ENCODE results near the gene PNKD.
A peak's percentile ranks its signal among the peaks of the same experiment; 100 is the strongest.

PNKD gene

DNA sequence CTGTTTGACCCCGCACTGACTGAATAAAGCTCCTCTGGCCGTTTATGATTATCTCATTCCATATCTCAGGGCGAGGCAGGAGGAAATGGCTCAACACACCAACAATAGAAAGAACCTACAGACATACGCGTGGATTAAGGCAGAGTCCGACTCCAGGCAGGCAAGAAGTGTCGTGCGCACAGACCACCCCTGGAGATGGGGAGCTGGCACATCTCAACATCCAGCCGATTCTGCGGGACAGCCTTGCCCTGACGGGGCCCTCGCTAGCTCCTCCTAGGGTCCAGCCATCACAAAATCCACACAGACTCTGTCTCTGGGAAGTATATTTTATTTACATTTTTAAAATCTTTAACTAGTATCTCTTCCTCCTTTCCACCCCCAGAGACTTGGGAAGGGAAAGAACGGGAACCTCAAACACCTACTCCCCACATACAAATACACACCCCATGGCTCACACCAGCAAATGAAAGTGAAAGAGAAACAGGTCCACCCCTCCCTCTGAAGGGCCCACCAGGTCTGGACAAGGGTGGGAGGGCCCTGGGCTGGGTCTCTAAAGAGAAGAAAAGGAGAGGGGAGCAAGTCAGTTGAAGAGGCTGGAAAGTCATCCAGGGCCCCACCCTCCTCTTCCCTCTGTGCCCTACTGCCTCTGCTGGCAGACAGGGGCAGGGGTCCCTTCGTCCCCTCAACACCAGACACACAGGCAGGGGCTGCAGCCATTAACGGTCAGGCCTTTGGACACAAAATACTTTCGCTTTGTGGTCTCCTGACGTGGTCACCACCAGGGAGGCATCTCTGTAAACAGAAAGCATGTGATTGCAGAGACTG, 6.3 kb upstream of the PNKD start:
- Histone ChIP-seq H2AFZ (ENCODE audit: low read length, unreplicated experiment) (no peak overlapping the region), H3K79me2 (ENCODE audit: control insufficient read depth, insufficient read depth, low read length, unreplicated experiment) (peaks cover 2% of the 10 kb centered on the region), H3K27me3 (ENCODE audit: insufficient read depth, low read length) (no peaks in the 10 kb centered on the region), H3K36me3 (ENCODE audit: insufficient read depth, low read length) (no peaks in the 10 kb centered on the region; the same call in 1 of the 2 replicates), H3K4me3 (ENCODE audit: low read depth, low read length) (no peak overlapping the region), H3K4me1 (ENCODE audit: control insufficient read depth, insufficient read depth, low read length, unreplicated experiment) (peaks cover 13% of the 10 kb centered on the region), H3K27ac (ENCODE audit: low read depth, low read length) (no peak overlapping the region)

DNA sequence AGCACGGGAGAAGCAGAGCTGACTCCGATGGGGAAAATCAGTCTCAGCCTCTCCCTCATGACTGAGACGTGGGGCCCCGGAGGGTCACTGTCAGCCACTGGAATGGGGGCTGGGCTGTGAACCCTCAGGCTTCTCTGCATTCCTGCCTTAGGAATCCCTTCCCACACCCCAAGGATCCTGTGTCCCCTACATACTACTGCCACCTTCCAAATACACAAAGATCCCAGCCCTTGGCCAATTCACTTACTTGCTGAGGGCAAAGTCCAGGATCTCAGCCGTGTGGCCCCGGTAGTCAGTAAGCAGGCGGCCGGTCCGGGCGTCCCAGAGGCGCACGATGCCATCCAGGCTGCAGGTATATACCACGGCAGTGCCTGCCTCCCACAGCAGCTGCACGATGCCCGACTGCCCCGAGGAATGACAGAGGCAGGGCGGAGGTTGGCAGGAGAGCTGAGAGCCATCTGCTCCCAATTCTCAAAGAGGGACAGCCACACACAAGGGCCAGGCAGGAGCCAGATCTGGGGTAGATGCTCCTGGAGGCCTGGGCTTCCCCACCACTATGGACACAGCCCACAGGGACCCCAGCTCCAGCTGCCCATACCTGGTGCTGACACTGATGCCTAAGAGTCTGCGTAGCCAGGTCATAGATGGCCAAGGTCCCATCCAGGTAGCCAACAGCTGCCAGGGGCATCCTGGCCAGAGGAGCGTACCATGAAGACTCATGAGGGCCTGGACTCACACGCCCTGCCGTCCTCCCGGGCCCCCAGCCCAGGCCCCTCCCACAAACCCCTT, 5.4 kb upstream of the PNKD start:
- Histone ChIP-seq H3K27ac (ENCODE audit: low read depth, low read length) (no peak overlapping the region), H2AFZ (ENCODE audit: low read length, unreplicated experiment) (no peak overlapping the region), H3K27me3 (ENCODE audit: insufficient read depth, low read length) (no peaks in the 10 kb centered on the region), H3K4me1 (ENCODE audit: control insufficient read depth, insufficient read depth, low read length, unreplicated experiment) (peaks cover 4% of the 10 kb centered on the region), H3K79me2 (ENCODE audit: control insufficient read depth, insufficient read depth, low read length, unreplicated experiment) (peaks cover 9% of the 10 kb centered on the region), H3K4me3 (ENCODE audit: low read depth, low read length) (no peak overlapping the region), H3K36me3 (ENCODE audit: insufficient read depth, low read length) (no peaks in the 10 kb centered on the region; the same call in 1 of the 2 replicates)

DNA sequence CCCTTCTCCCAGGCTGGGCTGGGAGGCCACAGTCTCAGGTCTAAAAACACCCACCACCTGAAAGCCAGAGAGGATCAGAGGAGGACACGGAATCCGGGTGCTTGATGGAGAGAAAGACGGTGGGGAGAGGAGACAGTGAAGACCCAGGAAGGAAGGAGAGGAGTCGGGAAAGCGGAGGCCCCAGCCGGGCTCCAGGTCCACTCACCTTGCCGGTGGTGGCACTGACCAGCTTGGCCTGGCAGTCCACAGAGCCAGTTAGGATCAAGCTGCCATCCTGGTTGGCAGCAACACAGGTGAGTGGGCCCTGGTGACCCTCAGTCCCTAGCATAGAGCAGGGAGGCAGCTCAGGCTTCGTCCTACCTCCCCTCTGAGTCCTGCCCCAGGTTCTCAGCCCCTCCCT, 4.7 kb upstream of the PNKD start:
- H3K36me3 ChIP-seq (ENCODE audit: insufficient read depth, low read length): no peaks in the 10 kb centered on the region; the same call in 1 of the 2 replicates
- peaks cover 4% of the 10 kb centered on the region for H3K4me1 ChIP-seq (ENCODE audit: control insufficient read depth, insufficient read depth, low read length, unreplicated experiment)
- H3K27ac ChIP-seq (ENCODE audit: low read depth, low read length): no peak overlapping the region

DNA sequence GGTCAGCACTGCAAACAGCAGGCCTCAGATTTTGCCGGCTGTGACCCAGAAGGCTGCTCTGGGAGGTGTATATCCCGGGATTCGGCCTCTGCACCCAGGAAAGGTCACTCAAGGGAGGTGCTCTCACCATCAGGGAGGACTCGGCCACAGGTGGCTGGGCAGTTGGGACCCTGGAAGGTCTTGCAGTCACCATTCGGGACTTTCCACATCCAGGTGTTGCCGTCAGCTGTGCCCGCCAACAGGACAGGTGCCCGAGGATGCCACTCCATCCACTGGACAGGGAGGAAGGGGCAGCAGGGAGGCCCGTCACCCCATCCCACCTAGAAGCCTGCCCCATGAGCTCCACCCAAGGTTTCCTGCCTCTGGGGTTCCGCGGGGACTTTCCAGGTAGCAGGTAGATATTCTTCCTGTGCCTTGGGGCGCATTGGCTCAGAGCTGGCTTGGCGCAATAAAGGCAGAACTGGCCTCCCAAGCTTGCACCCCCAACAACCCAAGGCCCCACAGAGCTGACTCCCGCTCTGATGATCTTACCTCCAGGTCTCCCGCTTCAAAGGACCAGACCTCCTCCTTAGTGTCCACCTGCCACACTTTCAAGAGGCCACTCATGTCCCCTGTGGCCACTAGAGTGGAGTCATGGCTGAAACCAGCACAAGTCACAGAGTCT, 3.9 kb upstream of the PNKD start:
- H3K36me3 ChIP-seq (ENCODE audit: insufficient read depth, low read length): no peaks in the 10 kb centered on the region; the same call in 1 of the 2 replicates
- no peak overlapping the region for H3K4me3 ChIP-seq (ENCODE audit: low read depth, low read length)
- H3K27me3 ChIP-seq (ENCODE audit: insufficient read depth, low read length): no peaks in the 10 kb centered on the region
- H3K27ac ChIP-seq (ENCODE audit: low read depth, low read length): no peak overlapping the region
- peaks cover 16% of the 10 kb centered on the region for H3K79me2 ChIP-seq (ENCODE audit: control insufficient read depth, insufficient read depth, low read length, unreplicated experiment)
- H2AFZ ChIP-seq (ENCODE audit: low read length, unreplicated experiment): no peak overlapping the region
- H3K4me1 ChIP-seq (ENCODE audit: control insufficient read depth, insufficient read depth, low read length, unreplicated experiment): peaks cover 4% of the 10 kb centered on the region

More for the DNA sequence above, 4.7 kb upstream of the PNKD start:
- Histone ChIP-seq H3K27me3 (ENCODE audit: insufficient read depth, low read length) (no peaks in the 10 kb centered on the region), H3K79me2 (ENCODE audit: control insufficient read depth, insufficient read depth, low read length, unreplicated experiment) (peaks cover 9% of the 10 kb centered on the region), H2AFZ (ENCODE audit: low read length, unreplicated experiment) (no peak overlapping the region), H3K4me3 (ENCODE audit: low read depth, low read length) (no peak overlapping the region)

DNA sequence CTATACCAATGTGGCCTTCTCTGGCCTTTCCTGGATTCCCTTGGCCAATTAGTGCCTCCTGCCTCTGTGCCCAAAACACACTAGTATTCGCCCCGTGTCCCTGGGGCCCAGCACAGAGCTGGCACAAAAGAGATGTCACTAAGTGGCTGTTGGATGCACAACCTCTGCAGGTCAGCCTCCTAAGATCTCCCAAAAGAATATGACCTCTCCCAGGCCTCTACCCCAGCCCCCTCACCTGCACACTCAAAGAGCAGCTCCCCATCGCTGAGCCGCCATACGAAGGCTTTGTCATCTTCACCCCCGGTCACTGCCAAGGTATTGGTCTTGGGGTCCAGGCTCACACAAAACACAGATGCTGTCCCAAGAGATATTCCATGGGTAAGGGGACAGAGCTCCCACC, 3.1 kb upstream of the PNKD start:
- Histone ChIP-seq H3K4me1 (ENCODE audit: control insufficient read depth, insufficient read depth, low read length, unreplicated experiment) (peaks cover 12% of the 10 kb centered on the region), H3K79me2 (ENCODE audit: control insufficient read depth, insufficient read depth, low read length, unreplicated experiment) (peaks cover 22% of the 10 kb centered on the region), H3K4me3 (ENCODE audit: low read depth, low read length) (no peak overlapping the region), H3K27me3 (ENCODE audit: insufficient read depth, low read length) (no peaks in the 10 kb centered on the region), H3K36me3 (ENCODE audit: insufficient read depth, low read length) (no peaks in the 10 kb centered on the region; the same call in 1 of the 2 replicates), H2AFZ (ENCODE audit: low read length, unreplicated experiment) (no peak overlapping the region), H3K27ac (ENCODE audit: low read depth, low read length) (no peak overlapping the region)

DNA sequence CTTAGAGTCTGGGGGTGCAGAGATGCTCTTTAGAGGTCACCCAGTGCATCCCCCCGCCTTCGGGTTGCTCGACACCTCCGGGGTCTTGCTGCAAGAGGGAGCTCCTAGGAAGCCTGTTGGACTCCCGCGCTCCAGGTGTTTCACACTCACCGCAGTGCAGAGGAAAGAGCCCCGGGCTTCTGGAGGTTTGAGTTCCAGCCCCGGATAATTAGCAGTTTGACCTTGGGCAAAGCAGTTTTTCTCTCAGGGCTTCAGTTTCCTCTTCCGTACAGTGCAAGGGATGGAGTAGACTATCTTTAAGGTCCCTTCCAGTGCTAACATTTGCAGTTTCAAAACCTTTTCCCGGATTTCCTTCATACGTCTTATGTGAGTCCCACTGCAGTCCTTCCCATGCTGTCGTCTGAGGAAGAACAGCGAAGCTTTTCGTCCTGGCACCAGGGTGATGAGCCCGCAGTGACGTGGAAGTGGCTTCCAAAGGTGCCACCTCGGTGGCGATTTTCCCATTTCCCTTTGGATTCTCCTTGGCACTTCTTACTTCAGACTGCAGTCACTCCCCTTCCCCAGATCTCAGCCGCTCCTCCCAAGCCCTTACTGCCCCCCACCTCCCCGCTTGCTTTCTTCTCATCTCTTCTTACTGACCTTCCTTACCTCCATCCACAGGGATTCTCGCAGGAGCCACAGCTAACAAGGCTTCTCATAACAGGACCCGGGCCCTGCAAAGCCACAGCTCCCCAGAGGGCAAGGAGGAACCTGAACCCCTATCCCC, 585 bp downstream of the PNKD start:
- H3K27me3 ChIP-seq (ENCODE audit: insufficient read depth, low read length): no peaks in the 10 kb centered on the region
- peaks cover 22% of the 10 kb centered on the region for H3K79me2 ChIP-seq (ENCODE audit: control insufficient read depth, insufficient read depth, low read length, unreplicated experiment)
- H3K36me3 ChIP-seq (ENCODE audit: insufficient read depth, low read length): peaks cover 9% of the 10 kb centered on the region; the same call in 1 of the 2 replicates
- peak overlapping the region; percentile 77 for H3K4me3 ChIP-seq (ENCODE audit: low read depth, low read length)
- no peak overlapping the region for H3K27ac ChIP-seq (ENCODE audit: low read depth, low read length)
- no peak overlapping the region for H2AFZ ChIP-seq (ENCODE audit: low read length, unreplicated experiment)
- peaks cover 16% of the 10 kb centered on the region for H3K4me1 ChIP-seq (ENCODE audit: control insufficient read depth, insufficient read depth, low read length, unreplicated experiment)

DNA sequence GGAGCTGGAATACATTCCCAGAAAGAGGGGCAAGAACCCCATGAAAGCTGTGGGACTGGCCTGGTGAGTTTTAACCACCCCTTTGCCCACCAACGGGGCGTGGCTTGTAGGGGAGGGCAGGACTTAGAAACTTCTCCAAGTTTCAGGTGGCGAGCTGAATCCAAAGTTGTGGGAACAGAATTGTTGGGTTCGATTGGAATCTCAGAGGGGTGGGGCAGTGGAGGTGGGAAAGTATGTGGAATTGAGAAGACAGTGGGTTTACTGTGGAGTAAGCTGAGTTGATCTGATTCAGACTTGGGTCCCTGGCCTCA, 1.1 kb downstream of the PNKD start:
- Histone ChIP-seq H3K4me1 (ENCODE audit: control insufficient read depth, insufficient read depth, low read length, unreplicated experiment) (peaks cover 16% of the 10 kb centered on the region), H3K4me3 (ENCODE audit: low read depth, low read length) (peak overlapping the region; percentile 77), H3K36me3 (ENCODE audit: insufficient read depth, low read length) (peaks cover 9% of the 10 kb centered on the region; the same call in 1 of the 2 replicates), H3K27ac (ENCODE audit: low read depth, low read length) (no peak overlapping the region), H2AFZ (ENCODE audit: low read length, unreplicated experiment) (no peak overlapping the region), H3K27me3 (ENCODE audit: insufficient read depth, low read length) (no peaks in the 10 kb centered on the region), H3K79me2 (ENCODE audit: control insufficient read depth, insufficient read depth, low read length, unreplicated experiment) (peaks cover 22% of the 10 kb centered on the region)

DNA sequence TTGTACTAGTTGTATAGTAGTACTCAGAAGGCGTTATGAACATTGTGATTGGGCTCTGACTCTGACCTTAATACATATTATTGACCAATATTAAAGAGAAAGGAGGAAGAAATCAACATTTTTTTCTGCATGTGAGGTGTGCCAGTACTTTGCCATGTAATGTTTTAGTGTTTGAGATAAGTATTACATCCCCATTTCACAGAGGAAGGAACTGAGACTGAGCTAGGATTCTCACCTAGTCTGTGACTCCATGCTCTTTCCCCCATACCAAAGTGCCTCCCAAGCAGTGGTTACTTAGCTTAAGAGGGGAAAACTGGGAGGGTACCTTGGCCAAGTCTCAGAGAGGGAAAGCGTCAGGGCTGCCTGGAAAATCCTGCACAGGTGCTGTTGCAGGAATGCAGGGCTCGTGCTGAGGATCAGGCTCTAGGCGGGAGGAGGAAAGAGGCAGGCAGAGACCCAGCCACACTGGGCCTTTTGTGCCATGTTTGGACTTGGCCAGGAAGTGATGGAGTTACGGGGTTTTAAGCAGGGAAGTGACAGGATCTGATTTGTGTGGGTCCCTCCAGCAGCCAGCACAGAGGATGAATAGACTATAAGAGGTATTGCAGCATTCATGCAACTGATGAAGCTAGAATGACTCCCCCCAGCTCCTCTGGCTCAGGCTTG, 1.7 kb downstream of the PNKD start:
- peaks cover 9% of the 10 kb centered on the region; the same call in 1 of the 2 replicates for H3K36me3 ChIP-seq (ENCODE audit: insufficient read depth, low read length)

DNA sequence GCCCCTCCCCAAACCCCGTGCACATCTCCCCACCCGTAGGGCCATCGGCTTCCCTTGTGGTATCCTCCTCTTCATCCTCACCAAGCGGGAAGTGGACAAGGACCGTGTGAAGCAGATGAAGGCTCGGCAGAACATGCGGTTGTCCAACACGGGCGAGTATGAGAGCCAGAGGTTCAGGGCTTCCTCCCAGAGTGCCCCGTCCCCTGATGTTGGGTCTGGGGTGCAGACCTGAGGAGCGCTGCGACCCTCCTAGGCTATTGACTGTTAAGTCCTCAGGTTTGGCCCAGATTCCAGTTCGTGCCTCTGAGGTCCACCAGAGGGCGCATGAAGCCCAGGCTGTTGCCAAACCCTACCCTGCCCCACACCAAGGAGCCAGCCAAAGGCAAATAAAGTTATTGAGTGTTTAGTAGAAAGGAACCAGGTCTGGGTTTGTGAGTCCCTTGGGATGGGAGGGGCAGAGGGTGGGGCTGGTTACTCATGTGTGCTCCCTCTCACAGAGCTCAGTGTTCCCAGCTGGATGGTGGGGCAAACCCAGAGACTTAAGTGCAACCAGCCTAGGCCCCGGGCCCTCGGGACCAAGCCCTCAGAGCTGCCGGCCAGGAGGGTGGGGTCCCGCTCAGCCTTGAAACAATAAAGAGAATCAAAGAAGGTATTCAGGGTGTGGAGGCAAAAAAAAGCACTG, 2.4 kb downstream of the PNKD start:
- H3K79me2 ChIP-seq (ENCODE audit: control insufficient read depth, insufficient read depth, low read length, unreplicated experiment): peaks cover 27% of the 10 kb centered on the region
- peaks cover 16% of the 10 kb centered on the region for H3K4me1 ChIP-seq (ENCODE audit: control insufficient read depth, insufficient read depth, low read length, unreplicated experiment)
- no peak overlapping the region for H2AFZ ChIP-seq (ENCODE audit: low read length, unreplicated experiment)
- peak overlapping the region; percentile 47; the same call in 1 of the 2 replicates for H3K27ac ChIP-seq (ENCODE audit: low read depth, low read length)
- peaks cover 9% of the 10 kb centered on the region; the same call in 1 of the 2 replicates for H3K36me3 ChIP-seq (ENCODE audit: insufficient read depth, low read length)
- no peaks in the 10 kb centered on the region for H3K27me3 ChIP-seq (ENCODE audit: insufficient read depth, low read length)
- H3K4me3 ChIP-seq (ENCODE audit: low read depth, low read length): no peak overlapping the region

More for the DNA sequence above, 1.7 kb downstream of the PNKD start:
- peaks cover 24% of the 10 kb centered on the region for H3K79me2 ChIP-seq (ENCODE audit: control insufficient read depth, insufficient read depth, low read length, unreplicated experiment)
- H3K4me3 ChIP-seq (ENCODE audit: low read depth, low read length): peak overlapping the region; percentile 77
- no peaks in the 10 kb centered on the region for H3K27me3 ChIP-seq (ENCODE audit: insufficient read depth, low read length)
- H3K4me1 ChIP-seq (ENCODE audit: control insufficient read depth, insufficient read depth, low read length, unreplicated experiment): peaks cover 16% of the 10 kb centered on the region
- H3K27ac ChIP-seq (ENCODE audit: low read depth, low read length): no peak overlapping the region
- H2AFZ ChIP-seq (ENCODE audit: low read length, unreplicated experiment): no peak overlapping the region

Data from ACC112 (cell line).